GM12801 (cell line): ENCODE results near the gene CIB1.

Experiments used
- TF ChIP-seq, protein P1 (sequence below): IDR thresholded peaks from one replicate; pipeline ENCODE4 v1.5.1; 2011; ENCODE audit warnings: control low read depth; ENCODE audit not compliant: insufficient read length; ENCODE audit errors: extremely low read depth

CIB1 gene

DNA sequence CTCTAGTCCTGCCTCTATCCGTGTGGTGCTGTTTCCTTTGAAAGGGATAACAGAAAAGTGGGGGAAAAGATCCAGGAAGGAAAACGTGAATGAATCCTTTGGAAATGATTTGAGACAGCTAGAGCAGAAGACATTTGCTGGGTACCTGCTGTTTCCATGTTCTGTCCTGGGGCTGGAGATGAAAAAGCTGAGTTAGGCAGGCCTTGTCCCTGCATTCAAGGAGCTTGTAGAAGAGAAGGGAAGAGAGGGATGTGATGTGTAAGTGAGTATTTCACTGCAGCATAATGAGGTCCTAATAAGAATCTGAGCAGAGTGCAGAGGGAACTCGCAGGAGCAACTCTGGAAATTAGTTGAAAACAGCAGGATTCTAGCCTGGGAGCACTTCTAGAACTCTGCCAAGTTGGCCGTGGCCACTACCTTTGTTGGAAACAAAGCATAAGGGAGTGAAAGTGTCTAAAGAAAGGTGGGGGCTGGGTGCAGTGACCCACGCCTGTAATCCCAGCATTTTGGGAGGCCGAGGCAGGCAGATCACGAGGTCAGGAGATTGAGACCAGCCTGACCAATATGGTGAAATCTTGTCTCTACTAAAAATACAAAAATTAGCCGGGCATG is 46.4 kb downstream of the CIB1 start:
- TF ChIP-seq, protein P1, sequence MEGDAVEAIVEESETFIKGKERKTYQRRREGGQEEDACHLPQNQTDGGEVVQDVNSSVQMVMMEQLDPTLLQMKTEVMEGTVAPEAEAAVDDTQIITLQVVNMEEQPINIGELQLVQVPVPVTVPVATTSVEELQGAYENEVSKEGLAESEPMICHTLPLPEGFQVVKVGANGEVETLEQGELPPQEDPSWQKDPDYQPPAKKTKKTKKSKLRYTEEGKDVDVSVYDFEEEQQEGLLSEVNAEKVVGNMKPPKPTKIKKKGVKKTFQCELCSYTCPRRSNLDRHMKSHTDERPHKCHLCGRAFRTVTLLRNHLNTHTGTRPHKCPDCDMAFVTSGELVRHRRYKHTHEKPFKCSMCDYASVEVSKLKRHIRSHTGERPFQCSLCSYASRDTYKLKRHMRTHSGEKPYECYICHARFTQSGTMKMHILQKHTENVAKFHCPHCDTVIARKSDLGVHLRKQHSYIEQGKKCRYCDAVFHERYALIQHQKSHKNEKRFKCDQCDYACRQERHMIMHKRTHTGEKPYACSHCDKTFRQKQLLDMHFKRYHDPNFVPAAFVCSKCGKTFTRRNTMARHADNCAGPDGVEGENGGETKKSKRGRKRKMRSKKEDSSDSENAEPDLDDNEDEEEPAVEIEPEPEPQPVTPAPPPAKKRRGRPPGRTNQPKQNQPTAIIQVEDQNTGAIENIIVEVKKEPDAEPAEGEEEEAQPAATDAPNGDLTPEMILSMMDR: no peak

DNA sequence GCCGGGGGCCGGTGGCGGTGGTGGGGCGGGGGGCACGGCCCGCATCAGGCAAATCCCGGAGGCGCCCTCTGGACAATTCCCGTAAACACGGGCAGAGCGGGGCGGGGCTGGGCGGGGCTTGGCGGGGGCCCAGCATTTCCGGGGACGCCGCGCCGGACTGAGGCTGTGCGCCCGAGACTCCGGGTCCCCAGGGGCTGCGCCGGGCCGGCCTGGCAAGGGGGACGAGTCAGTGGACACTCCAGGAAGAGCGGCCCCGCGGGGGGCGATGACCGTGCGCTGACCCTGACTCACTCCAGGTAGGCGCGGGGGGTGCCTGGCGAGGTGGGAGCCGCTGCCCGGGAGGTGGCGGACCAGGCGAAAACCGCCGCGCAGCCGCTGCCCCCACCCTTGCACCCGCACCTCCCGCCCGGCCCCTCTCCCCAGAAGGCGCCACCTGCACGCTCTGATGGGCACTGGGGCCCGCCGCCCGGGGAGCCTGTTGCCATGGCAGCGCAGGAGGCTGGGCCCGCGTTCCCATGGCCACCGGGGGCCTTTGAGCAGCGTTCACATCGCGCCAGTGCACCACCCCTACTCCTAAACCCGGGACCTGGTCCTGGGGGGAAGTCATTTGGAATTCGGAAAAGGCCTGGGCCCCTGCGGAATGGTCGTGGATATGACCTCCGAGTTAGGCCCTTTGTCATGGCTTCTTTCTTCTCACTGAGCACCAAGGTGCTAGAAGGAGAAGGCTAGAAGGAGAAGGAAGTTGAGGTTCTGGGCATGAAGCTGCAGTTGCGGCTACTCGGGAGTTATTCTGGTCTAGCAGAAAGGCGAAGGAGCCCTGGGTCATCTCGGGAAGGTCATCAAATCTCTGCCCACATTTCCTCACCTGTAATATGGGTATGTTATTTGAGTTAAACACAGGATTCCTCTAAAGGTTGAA is 48.7 kb downstream of the CIB1 start:
- TF ChIP-seq, protein P1: no peak

- TF ChIP-seq, protein P1: no peak
Measured at GRCh38 chr15:90184119-90184785, 49.5 kb downstream of the CIB1 start.

GRCh38 chr15:90181776-90182175 is 52.0 kb downstream of the CIB1 start:
- TF ChIP-seq, protein P1: no peak
